NCI-H524 treated with DMSO at 0.1 percent for 48 hours (cell line): ENCODE measurements around the gene ZNF442.
"Not testable (repeated sequence)": the region's sequence is repeated elsewhere in the genome, so short reads cannot be mapped to it uniquely, and the experiment has no call there.

ENCODE experiments used
- DNase-seq: peaks from one replicate; lab custom pipeline; 2025; lab: John Stamatoyannopoulos, UW

Gene ZNF442

GRCh38 chr19:12330340-12330739 is 35.1 kb downstream of the ZNF442 start:
- no peak for DNase-seq

- no peak for DNase-seq
Measured at GRCh38 chr19:12325690-12326089, 39.8 kb downstream of the ZNF442 start.

- DNase-seq = no peak
Measured at GRCh38 chr19:12318782-12319413, 46.6 kb downstream of the ZNF442 start.

GRCh38 chr19:12314553-12314952 is 50.9 kb downstream of the ZNF442 start:
- DNase-seq = no peak

- not testable (repeated sequence) for DNase-seq
Measured at GRCh38 chr19:12308891-12309290, 56.6 kb downstream of the ZNF442 start.
